HEK293T (cell line): ENCODE data around the gene CARD19.

Experiments
- ARNT ChIP-seq: fragments of 450-650 bp; IDR thresholded peaks from 2 replicates; pipeline ENCODE4 v1.6.1; 2017; ENCODE audit warnings: mild to moderate bottlenecking
- BHLHE40 ChIP-seq: fragments of 450-650 bp; IDR thresholded peaks from 2 replicates; pipeline ENCODE4 v1.6.1; 2016; ENCODE audit warnings: mild to moderate bottlenecking, moderate library complexity, borderline replicate concordance
- ELF4 ChIP-seq: fragments of 450-650 bp; IDR thresholded peaks from 2 replicates; pipeline ENCODE4 v1.6.1; 2017; ENCODE audit warnings: antibody characterized with exemption
- FOXA1 ChIP-seq: fragments of 450-650 bp; IDR thresholded peaks from 2 replicates; pipeline ENCODE4 v1.6.1; 2016; ENCODE audit warnings: mild to moderate bottlenecking
- FOXK2 ChIP-seq: fragments of 450-650 bp; IDR thresholded peaks from 2 replicates; pipeline ENCODE4 v1.6.1; 2016; ENCODE audit warnings: mild to moderate bottlenecking
- FOXM1 ChIP-seq: fragments of 450-650 bp; IDR thresholded peaks from 2 replicates; pipeline ENCODE4 v1.6.1; 2017; ENCODE audit warnings: mild to moderate bottlenecking, borderline replicate concordance
- SP1 ChIP-seq: fragments of 450-650 bp; IDR thresholded peaks from 2 replicates; pipeline ENCODE4 v1.6.1; 2017
- SUZ12 ChIP-seq: fragments of 450-650 bp; IDR thresholded peaks from 2 replicates; pipeline ENCODE4 v1.6.1; 2016; ENCODE audit warnings: mild to moderate bottlenecking
- TF ChIP-seq, protein P1 (sequence below): fragments of 450-650 bp; IDR thresholded peaks from 2 replicates; pipeline ENCODE4 v1.6.1; 2016

DNA sequence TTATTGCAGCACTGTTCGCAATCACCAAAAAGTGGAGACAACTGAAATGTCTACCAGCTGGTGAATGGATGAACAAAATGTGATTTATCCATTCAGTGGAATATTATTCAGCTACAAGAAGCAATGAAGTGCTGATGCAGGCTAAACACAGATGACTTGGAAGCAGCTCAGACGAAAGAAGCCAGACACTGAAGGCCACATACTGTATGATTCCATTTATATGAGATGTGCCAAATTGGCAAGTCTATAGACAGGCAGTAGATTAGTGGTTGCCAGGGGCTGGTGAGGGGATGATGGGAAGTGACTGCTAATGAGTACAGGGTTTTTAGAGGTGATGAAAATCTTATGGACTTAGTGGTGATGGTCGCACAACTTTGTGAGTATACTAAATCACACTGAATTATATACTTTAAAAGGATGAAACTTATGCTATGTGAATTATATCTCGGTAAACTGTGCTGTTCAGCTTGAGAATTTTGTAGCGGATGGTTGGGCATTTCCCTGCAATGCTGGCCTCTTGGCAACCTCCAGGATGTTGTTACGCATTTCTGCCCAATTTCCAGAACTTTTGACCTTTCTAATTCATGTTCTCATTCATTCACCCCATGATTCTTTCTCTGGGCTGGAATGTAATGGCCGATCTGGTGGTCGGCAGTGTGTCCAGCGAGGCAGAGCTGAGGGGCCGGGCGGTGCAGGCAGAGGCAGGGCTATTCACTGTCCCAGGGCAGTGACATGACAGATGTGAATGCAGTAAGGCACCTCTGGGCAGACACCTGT, 66.0 kb downstream of the CARD19 start:
- no peak for TF ChIP-seq FOXK2
- no peak for TF ChIP-seq SP1
- no peak for TF ChIP-seq FOXA1
- TF ChIP-seq FOXM1: no peak
- TF ChIP-seq ARNT: no peak
- TF ChIP-seq, protein P1, sequence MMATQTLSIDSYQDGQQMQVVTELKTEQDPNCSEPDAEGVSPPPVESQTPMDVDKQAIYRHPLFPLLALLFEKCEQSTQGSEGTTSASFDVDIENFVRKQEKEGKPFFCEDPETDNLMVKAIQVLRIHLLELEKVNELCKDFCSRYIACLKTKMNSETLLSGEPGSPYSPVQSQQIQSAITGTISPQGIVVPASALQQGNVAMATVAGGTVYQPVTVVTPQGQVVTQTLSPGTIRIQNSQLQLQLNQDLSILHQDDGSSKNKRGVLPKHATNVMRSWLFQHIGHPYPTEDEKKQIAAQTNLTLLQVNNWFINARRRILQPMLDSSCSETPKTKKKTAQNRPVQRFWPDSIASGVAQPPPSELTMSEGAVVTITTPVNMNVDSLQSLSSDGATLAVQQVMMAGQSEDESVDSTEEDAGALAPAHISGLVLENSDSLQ: no peak
- no peak for TF ChIP-seq ELF4
- no peak for TF ChIP-seq SUZ12
- TF ChIP-seq BHLHE40: no peak
